H4 (cell line): Measurements from ENCODE around the gene ZNF214. TPM values are rescaled to one million over a fixed set of nuclear protein-coding genes. Genes with fewer than 3 reads are reported as not detected.

Experiments
- DNase-seq: peaks from one replicate; pipeline ENCODE4 v3.0.0-alpha.2; 2015; ENCODE audit warnings: low spot score
- total RNA-seq: library from RNA; depleted of rRNA; stranded (reverse); fragments of >200 nt; shearing (Covaris generic); gene quantifications from 2 replicates; pipeline ENCODE4 v1.2.3, GENCODE V29; 2014; rRNA removed

The ZNF214 gene
- 5.5 and 9.3 TPM in 2 replicates for total RNA-seq

DNA sequence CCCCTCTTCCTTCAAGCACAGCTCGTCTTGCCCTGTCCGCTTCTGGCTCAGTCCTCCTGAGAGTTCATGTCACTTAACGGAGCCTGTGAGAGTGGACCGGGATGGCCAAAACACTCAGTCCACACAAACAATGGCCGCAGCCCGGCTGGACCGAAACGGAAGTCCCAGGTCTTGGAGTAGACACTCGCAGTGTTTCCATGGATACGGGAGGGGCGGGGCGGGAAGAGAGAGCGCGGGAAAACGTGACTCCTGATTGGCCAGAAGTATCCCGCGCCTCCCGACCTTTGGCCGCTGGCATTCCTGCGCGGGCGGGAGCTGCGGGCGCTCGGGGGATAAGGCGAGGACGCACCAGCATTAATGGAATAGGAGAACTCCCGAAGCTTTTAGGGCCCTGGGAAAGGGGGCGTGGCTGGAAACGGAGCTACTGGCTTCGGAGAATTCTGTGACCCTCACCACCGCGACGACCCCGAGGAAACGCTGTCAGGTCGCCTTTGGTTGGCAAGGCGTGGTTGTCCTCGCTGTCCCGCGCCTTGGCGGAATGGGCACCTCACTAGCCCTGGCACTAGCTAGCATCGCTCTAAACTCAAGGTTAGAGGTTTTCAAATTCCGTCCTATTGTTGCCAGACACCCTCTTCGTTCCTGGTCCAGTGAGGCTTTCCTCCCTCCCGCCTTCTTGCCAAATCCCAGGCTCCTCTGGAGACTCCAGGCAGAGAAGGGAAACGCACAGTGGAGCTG lies at the start of gene ZNF214, which contains the start of gene NLRP14:
Gene ZNF214 (minus strand): TSS at position 164 of the 735 bp plus-strand sequence. CDS start 17,511 bp downstream, outside the sequence.
Gene NLRP14 (plus strand): TSS at position 297 of the 735 bp plus-strand sequence. CDS start 18,108 bp downstream, outside the sequence.
- peak; percentile 92 for DNase-seq

DNA sequence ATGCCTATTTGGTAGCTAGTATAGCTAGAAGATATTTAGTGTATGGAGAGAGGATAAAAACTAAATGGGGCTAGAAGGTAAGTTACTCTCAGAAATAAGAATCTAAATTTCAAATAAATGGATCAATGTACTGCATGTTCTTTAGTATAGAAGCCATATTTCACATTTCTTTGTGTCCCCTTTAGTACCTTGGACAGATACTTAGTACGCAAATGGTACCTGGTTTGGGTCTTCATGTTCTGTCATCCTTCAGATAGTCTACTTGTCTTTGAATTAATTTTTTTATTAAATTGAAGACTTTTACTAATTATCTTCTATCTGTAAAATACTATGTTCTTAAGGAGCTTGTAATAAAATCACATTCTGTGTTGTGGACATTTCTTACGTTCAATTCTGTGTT lies 42.4 kb upstream of the ZNF214 start:
- no peak for DNase-seq

DNA sequence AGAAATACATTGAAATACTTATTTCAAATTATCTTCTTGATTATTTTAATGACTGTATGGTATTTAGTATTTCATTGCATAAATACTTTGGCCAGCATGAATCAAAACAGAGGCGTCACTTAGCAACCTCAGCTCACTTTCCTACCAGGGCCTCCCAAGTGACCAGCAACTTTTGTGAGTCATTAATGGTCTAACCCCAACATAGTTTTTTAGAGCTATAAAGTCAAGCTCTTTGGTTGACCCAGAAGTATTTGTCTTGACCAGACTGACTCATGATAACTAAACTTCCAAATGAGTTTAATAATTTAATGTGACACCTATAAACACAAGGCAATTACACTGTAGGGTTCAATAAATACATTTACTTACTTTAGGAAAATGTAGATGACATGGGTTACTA lies 40.7 kb upstream of the ZNF214 start:
- DNase-seq: no peak

DNA sequence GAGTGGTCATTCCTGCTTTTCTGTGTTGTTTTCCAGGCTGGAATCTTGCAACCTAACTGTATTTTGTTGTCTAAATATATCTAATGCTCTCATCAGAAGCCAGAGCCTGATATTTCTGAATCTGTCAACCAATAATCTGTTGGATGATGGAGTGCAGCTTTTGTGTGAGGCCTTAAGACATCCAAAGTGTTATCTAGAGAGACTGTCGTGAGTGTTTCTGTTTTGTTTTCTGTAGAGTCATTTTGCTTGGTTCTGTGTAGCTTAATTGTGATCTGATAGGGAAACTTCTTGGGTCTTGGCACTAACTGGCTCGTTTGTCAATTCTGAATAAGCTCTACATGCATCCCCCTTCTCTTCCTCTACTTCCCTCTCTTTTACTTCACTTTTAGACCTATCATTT lies 37.5 kb upstream of the ZNF214 start:
- DNase-seq: no peak

DNA sequence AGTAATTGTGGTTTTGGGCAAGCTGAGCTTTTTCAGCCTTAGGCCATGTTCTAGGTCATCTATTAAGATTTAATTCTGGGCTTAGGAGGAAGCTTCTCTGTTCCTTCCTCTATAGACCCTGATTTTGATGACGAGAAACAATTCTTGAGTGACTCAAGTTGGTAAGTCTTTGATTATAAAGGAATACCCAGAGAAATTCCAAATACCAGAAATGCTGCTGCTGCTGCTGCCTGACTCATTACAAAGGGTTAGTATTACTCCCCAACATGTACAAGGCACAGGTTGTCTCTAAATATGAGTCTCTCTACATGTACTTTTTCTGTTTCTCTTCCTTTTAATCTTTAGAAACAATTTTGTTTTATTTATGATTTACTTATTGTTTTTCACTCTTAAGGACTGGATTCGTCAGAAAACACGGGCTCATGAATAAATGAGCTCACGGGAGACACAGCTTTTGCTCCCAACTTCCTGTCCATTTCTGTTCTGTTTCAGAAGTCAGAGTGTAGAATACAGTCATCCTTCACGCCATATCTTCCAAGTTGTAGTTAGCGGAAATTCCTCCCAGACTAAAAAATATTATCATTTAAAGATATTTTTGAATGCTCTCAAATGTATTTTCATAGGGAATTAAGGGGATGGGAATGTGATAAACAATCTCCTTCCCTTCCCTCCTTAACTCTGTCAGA lies 36.8 kb upstream of the ZNF214 start:
- DNase-seq: no peak

DNA sequence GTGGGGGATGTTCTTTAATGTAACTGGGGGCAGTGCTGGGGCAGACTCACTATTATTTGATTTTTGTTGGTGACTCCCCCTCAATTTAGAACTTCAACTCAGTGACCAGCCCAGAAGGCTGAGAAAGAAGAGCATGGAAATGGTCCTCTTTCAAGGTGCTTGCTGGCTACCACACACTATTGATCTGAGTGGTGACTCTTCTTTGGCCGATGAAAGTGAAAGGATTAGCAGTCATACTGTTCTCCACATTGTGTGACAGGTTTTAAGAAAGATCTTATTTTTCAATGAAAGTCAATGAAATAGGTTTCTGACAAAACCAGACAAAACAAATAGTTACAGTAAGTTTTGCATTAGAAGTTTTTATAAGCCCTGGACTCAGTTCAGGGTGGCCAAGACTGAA lies 30.0 kb upstream of the ZNF214 start:
- DNase-seq: no peak

DNA sequence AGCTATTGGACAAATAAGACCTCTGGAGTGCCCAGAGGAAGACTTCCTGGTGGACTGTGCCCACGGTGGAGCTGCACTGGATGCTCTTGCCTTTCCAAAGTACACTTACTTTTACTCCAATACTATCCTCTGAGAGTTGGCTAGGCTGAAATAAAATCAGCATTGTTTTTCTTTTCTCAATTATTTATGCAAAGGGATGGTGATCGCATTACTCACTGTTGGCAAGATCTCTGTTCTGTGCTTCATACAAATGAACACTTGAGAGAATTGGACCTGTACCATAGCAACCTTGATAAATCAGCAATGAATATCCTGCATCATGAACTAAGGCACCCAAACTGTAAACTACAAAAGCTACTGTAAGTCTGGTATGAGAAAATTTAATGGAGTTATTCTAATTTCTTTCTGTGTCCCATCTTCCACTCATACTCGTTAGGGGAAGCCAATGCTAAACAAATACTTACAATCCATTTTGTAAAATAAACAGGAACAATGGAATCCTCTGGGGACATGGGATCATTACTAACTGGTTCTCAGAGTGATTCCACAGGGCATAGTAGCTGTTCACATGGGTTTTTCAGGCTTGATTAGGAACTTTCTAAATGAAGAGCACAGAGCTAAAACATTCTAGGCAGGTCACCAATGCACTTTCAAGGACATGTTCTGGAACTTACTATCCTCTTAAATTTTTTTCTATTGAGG lies 26.5 kb upstream of the ZNF214 start:
- DNase-seq: peak; percentile 24

DNA sequence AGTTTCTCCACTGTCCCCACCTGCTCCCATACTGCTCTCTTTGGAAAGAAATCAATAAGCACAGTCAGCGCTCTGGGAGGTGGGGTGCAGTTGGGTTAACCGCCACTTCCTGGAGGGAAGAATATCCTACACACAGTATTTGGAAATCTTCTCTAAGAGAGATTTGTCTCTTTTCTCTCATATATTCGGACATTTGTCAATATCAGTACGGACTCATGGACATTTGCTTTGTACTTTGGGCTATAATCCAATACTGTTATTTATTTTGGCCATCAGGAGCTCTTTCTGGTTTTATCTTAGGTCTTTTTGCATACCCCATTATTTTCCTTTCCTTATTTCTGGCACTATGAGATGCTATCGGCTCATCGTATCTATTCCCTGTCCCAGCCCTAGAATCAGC lies 13.9 kb upstream of the ZNF214 start:
- no peak for DNase-seq

DNA sequence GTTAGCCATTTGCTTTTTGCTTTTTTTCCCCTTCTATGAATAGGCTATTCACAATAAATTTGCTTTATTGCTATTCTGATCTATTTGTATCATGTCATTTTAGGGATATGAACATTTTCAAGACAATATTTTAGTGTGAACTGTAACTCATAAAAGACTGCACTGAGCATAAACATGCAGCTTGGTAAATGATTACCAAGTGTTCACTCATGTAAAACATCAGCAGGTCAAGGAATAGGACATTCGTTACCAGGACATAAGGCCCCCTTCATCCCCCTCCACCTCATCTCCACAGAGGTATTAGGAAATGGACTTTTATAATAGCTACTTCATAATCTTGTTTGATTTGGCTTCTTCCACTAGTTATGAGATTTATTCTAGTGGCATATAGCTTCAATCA lies 12.5 kb upstream of the ZNF214 start:
- DNase-seq: no peak

DNA sequence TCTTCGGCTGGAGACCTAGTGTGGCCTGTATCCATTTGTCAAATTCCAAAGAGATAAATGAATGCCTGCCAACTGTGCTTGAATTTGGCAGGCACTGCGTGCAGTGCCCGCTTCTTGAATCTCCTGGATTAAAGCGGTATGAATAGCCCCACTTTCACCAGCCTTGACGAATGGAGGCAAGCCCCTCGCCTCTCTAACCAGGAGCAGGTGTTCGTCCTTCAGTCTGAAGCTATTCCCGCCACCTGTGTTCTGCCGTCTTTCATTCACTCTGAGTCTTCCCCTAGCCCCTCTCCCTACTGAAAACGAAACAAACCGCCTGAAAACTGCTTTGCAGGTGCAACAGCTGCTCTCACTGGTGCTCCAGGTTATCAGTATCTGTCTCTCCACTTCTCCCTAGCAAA lies 11.3 kb upstream of the ZNF214 start:
- no peak for DNase-seq

DNA sequence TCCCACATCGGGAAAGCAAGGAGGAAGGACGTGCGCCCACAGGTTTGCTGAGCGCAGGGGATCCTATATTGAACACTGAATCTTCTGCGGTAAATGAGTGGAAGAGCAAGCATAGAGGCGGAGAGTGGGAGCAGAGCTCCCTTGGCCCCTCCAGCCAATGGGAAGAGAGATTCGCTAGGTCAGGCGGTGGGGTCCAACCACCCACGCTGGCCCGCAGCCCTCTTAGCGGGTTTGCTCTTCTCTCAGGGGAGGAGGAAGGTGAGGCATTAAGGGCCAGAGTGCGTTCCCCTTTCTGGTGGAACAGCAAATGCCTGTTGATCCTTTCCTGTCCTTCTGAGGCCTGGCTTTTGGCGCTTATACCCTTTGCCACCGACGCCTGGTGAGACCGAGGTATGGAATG lies 10.7 kb upstream of the ZNF214 start:
- DNase-seq: no peak

DNA sequence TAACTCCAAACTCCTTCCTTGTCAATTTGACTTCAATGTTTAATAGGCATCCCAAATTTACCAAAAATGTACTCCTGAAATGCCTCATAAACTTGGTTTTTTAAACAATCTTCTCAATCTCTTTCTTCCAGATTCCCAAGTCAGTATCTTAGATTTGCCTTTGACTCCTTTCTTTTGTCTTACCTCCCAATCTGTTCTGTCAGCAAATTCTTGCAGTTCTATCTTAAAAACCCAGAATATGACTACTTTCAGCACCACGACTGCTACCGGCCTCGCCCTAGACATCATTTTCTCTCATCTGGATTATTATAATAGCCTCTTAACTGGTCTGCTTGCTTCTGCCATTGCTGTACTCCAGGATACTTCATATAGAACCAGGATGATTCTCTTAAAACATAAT lies 8.0 kb upstream of the ZNF214 start:
- DNase-seq: no peak

DNA sequence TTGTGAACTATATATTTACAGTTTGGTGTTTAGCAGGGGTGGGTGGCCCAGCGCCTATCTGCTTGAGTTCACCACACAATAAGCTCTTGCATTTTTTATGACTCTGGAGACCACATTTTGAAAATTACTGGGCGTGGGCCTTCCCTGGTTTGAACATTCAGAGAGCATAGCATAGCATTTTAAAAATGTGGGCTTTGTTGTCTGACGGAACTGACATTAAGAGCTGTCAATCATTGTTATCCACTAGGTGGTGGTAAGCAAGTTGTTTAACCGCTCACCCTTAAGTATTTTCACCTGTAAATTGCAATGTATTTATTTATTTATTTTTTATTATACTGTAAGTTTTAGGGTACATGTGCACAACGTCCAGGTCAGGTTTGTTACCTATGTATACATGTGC lies 1.2 kb upstream of the ZNF214 start:
- no peak for DNase-seq

DNA sequence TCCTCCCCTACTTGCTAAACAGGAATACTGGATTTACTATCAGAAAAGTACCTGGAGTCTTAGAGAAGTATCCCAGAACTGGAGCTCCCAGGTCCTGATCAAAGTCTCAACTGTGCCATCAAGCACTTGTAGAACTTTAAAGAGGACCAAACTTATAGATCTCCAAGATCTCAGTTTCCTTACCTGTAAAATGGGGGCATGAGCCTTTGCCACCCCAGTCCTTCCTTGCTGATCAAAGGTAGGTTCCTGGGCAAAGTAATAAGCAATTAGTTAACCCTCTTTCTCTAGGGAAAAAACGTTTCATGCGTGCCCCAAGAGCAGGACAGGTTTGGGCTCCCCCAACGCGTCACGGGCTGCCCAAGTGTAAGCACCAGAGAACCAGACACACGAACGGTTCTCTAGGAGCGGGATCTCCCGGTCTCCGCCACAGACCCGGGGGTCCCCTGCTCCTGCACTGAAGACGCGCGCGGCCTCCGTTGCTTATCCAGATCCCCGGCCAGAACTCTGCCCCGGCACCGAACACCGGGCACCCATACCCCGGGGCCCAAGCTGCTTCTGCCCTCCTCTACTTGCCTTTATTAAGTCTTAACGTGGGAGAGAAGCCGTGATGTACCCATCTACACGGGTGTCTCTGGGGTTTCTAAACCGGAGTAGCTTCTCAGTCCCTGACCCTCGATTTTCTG lies 505 bp downstream of the ZNF214 start:
- no peak for DNase-seq

DNA sequence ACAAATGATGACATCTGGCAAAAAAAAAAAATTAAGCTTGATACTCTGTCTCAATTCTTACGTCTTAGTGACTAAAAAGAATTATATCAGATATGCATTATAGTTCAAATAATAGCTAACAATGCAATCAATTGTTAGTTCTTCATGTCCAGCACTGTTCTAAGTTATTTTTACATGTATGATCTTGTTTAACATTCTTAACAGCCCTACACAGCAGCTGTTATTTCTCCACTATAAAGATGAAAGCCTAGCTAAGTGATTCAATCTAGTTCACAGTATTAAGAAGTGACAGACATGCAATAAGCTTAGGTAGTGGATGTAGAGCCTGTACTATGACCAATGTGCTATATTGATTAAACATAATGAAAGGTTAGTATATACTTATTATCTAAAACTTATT lies 4.1 kb downstream of the ZNF214 start:
- DNase-seq: no peak

DNA sequence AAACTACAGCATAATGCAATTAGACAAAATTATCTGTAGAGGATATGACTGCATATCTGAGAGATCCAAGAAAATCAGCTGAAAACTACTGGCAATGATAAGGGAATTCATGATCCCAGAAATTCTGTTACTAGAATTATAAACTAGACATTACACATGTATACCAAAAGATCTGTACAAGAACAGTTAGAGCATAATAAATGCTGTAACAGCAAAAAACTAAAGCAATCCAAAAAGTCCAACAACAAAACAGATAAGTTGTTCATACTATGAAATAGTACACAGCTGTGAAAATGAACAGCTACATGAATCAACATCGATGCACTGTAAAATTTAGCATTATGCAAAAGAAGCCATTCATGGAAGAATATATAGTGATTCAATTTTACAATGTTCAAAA lies 6.0 kb downstream of the ZNF214 start:
- no peak for DNase-seq

DNA sequence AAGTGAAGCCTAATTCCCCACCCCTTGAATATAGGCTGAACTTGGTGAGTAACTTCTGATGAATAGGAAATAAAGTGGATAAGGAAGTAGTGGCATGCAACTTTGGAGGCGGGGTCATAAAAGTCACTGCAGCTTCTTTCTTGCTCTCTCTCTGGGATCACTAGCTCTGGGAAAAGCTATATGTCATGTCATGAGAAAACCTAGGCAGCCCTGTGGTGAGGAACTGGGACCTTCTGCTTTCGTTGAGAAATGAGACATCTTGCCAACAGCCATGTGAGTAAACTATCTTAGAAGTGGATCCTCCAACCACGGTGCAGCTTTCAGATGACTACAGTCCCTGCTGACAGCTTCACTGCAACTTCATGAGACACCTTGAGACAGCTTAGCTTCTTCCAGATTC lies 15.7 kb downstream of the ZNF214 start:
- no peak for DNase-seq

DNA sequence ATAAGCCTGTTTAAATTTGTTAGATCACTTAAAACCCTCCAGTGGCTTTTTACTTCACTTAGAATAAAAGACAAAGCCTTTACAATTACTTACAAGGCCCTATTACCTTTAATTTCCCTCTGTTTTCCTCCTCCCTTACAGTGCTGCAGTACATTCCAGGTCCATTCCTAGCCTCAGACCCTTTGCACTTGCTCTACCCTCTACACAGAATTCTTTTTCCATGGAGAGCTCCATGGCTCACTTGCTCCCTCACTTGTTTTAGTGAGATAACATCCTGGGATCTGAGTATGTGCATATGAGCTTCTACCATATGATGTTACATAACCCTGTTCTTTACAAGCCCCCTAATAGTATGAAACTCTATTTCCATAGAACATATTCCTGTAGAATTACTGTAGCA lies 24.4 kb downstream of the ZNF214 start:
- DNase-seq: no peak

DNA sequence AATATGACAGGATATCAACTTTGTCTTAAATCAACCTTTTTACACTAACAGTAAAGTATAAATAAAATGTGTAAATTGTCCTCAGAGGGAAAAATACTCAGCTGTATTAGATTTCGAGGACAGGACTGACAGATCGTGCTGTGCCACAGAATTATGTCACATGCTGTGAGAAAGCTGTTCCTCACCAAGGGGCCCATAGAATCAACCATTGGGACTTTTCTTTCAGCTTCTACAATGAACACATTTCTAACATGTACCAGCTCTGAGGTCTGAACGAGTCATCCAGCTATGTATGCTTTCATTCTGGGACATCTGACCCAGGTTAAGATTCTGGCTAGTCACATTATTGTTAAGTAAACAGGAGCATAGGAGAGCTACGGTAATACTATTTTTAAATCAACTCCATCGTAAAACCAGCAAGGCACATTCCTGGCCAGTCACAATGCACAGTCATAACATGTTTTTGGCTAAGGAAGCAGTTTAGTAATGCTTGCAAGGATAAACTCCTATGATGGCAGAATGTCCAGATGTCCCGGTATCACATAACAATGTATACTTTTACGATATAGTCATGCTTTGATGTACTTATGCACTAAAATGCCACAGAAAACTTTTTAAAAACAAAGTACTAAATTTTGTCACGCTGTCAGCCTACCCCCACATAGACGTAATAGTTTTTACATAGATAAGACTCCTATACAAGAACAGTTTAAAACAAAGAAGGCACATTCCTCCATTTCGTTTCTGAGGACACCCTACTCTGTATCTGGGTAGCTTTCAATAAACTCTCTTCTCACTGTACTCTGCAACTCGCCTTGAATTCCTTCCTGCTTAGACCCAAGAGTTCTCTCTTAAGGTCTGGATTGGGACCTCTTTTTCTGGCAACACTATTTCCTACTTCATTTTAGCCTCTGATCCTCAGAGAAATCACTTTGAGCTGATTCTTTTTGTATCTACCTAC lies 27.4 kb downstream of the ZNF214 start:
- peak; percentile 91 for DNase-seq

DNA sequence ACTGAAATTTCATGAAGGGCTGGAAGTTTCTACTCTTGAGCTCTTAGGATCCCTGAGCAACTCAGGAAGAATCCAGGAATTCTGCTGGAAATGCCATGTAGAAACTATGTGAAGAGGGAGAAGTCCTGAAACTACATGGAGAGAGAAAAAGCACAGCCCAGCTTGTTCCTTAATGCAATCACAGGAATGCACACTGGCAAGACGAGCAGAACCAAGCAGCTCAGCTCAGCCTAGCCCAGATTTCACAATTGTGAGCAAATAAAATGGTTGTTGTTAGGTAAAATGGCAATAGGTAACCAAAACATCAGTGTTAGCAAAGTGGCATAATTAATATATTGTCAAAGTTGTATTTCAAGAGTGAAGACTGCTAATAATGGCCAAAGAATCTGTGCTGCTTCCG lies 28.1 kb downstream of the ZNF214 start:
- DNase-seq: no peak

DNA sequence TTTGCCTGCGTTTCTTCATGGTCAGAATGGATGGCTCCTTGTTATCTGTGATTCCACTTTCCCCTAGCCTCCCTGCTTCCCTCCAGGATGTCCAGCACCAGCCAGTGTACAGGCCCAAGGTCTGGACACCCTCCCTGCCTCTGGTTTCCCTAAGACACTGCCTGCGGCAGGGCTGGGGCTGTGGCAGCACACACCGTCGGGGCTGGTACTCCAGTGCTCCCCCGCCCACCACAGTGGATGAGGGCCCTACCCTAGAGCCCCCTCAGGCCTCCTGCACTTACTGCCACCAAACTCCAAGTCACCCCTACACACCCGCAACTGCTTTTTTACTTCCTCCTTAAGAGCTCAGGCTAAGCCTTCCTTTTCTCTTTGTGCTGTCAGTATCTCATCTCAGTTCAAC lies 28.9 kb downstream of the ZNF214 start:
- no peak for DNase-seq
